ENCODE data around the gene SLC24A4.
"Not testable (repeated sequence)": the region's sequence is repeated elsewhere in the genome, so short reads cannot be mapped to it uniquely, and the experiment has no call there.

SLC24A4 gene

GRCh38 chr14:92369097-92369496 lies 46.1 kb downstream of the SLC24A4 start:
- no peak for DNase-seq (ENCODE audit: low read depth in 2 of 2)

DNA sequence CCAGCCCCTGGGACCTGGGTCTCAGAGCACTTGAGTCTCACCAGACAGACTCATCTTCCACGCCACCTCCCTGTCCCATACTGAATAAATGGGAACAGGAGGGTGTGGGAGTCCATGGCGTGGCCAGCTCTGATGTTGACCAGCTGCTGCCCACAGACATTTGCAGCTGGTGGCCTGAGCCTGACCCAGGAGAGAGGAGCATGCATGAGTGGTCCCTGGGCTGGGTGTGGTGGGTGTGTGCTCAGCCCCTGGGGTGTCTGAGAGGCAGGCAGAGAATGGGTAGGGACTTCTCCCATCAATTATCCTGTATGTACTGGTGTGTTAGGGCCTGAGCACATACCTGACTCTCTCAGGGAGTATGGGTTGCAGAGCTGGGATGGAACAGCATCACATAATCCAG lies 49.3 kb downstream of the SLC24A4 start:
- no peak for DNase-seq (ENCODE audit: low read depth in 2 of 2)

DNA sequence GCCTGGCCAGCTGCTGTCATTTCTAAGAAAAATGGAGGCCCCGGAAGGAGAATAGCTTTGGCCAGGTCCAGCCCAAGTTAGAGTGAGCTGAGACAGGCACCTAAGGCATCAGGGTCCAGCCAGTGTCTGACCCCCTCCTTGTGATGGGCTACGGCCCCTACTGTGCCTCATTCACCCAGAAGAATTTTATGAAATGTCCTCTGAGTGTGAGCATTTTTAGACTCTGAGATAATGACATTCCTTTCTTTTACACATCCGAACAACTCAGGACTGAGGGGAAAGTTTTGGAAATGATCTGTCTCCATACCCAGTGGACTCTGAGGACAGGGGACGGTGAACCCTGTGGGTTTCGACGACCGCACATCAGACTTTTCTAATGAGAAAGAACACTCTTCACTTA lies 50.4 kb downstream of the SLC24A4 start:
- DNase-seq (ENCODE audit: low read depth in 2 of 2): no peak

DNA sequence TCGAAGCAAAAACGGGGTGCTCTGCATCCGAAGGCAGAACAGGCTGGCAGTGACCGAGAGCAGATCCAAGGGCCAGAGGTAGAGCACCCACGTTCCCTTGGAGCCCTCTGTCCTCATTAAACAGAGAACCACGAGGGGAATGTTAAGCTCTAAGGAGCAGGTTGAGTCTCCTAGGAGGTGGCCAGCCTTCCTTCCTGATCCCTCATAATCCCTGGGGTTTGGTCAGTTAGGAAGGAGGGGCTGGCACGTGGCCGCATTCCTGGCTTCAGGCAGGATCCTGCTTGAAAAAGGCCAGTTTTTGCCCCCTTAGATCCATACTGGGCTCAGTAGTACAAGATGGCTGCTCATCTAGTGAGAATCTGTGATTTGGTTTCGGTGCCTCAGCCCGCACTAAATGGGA lies 57.2 kb downstream of the SLC24A4 start:
- no peak for DNase-seq (ENCODE audit: low read depth in 2 of 2)

DNA sequence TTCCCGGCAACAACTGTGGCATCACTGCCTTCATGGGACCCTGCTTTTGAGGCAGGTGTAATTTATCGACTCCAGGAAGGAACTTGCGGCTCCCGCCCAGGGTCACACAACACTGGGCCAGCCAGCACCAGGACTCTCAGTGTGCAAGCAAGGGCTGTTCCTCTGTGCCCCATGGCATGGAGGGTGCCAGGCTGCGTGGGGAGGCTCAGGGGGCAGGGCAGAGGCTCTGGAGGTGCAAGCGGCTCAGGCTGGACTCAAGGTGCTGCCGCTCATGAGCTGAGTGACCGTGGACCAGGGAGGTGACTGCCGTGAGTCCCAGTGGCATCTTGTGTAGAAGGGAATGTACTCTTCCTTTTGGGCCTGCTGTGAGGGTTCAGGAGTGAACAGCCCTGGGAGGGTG lies 57.6 kb downstream of the SLC24A4 start:
- no peak for DNase-seq (ENCODE audit: low read depth in 2 of 2)

GRCh38 chr14:92382677-92383076 lies 59.7 kb downstream of the SLC24A4 start:
- DNase-seq (ENCODE audit: low read depth in 2 of 2): no peak

DNA sequence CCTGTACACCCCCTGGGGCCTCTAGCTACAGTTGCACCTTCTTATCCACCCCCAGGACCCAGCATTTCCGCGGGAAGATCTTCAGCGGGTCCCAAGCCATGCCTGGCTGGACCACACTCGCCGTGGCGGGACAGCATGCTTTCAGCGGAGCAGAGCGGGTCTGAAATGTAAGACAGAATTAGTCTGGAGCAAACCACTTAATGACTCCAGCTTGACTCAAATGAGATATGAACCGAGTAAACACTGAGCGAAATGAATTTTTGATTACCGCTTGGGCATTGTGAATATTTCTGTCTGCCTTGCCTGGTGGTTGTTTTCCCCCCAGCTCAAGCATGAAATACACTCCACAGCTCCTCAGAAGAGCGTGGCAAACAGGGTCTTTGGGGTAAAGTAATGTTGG lies 60.8 kb downstream of the SLC24A4 start:
- no peak for DNase-seq (ENCODE audit: low read depth in 2 of 2)

- no peak for DNase-seq (ENCODE audit: low read depth in 2 of 2)
Measured at GRCh38 chr14:92384461-92385133, 61.6 kb downstream of the SLC24A4 start.

- no peak for DNase-seq (ENCODE audit: low read depth in 2 of 2)
Measured at GRCh38 chr14:92385561-92385960, 62.6 kb downstream of the SLC24A4 start.

GRCh38 chr14:92386165-92386564 lies 63.2 kb downstream of the SLC24A4 start:
- no peak for DNase-seq (ENCODE audit: low read depth in 2 of 2)

DNA sequence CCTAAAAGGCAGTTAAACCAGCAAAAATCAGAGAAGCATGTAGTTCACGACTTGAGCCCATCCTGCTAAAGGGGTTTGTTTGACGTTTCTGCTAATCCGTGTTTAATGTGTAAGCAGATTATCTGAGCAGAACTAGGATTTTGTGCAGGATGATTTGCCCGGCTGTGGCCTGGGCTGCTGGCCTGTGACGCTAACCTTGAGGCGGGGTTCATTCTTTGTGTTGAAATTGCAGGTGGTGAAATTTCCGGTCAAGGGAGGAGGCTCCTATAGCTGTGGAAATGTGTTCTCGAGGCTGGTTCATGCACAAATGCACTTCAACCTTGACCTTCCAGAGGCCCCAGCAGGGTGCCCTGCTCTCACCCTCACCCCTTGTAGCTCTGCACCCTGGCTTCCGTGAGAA lies 63.7 kb downstream of the SLC24A4 start:
- no peak for DNase-seq (ENCODE audit: low read depth in 2 of 2)

DNA sequence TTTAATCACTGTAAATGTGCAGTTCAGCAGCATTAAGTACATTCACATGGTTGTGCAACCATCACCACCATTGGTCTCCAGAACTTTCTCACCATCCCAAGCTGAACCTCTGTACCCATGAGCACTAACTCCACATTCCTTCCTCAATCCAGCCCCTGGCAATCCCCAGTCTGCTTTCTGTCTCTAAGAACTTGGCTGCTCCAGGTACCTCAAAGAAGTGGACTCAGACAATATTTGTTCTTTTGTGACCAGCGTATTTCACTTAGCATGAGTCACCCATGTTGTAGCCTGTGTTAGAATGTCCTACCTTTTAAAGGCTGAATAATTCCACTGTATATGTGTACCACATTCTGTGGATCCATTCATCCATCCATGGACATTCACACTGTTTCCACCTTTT lies 64.6 kb downstream of the SLC24A4 start:
- no peak for DNase-seq (ENCODE audit: low read depth in 2 of 2)

DNA sequence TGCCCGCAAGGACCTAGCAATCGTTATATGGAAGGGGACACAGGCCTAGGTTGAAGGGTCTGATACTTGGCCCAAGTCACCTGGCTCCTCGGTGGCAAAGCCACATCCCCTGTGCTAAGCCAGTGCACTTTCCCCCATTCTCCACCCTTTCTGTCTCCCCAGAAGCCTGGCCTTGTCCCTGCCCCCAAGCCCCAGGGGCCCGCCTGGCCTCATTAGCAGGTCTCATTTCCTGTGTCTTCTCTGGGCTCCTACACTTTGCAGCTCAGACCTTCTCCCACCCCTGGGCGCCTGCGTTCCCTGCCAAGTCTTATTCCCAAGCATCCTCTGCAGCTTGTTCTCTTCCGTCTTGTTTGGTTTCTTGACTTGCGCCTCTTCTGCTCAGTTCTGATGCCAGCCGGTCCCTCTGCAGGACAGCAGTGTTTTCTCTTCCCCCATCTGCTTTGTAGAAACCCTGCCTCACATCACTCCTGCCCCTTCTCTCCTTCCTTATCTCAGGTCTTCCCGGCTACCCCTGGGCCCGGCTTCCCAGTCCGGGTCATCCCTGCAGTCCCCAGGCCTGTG lies 66.7 kb downstream of the SLC24A4 start:
- no peak for DNase-seq (ENCODE audit: low read depth in 2 of 2)

- no peak for DNase-seq (ENCODE audit: low read depth in 2 of 2)
Measured at GRCh38 chr14:92391726-92392125, 68.8 kb downstream of the SLC24A4 start.

DNA sequence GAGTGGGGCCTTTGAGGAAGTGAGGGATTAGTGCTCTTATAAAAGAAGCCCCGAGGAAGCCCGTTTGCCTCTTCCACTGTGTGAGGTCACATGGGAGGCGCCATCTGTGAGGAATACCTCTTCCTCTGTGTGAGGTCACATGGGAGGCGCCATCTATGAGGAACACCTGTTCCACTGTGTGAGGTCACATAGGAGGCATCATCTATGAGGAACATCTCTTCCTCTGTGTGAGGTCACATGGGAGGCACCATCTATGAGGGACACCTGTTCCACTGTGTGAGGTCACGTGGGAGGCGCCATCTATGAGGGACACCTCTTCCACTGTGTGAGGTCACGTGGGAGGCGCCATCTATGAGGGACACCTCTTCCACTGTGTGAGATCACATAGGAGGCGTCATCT lies 69.7 kb downstream of the SLC24A4 start:
- DNase-seq (ENCODE audit: low read depth in 2 of 2): no peak

- no peak for DNase-seq (ENCODE audit: low read depth in 2 of 2)
Measured at GRCh38 chr14:92397150-92397952, 74.4 kb downstream of the SLC24A4 start.

- no peak for DNase-seq (ENCODE audit: low read depth in 2 of 2)
Measured at GRCh38 chr14:92397953-92398564, 75.1 kb downstream of the SLC24A4 start.

GRCh38 chr14:92398888-92399636 lies 76.1 kb downstream of the SLC24A4 start:
- no peak for DNase-seq (ENCODE audit: low read depth in 2 of 2)

- DNase-seq (ENCODE audit: low read depth in 2 of 2): no peak
Measured at GRCh38 chr14:92400579-92401444, 77.8 kb downstream of the SLC24A4 start.

DNA sequence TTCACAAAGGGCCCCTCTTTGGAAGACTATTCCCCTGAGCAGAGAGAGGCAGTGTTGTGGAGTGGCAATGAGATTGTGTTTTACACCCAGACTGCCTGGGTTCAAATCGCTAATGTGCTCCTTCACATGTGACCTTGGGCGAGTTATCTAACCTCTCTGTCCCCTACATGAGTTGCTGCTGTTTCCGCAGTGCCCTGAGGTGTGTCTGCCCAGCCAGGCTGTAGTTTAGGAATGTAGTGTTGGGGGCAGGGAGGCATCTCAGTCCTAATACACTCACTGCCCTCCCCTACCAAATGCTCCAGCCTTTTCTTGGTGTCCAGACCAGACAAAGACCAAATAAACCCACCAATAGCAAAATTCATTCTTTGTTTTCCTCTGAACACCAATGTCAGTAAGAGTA lies 78.6 kb downstream of the SLC24A4 start:
- DNase-seq (ENCODE audit: low read depth in 2 of 2): no peak

DNA sequence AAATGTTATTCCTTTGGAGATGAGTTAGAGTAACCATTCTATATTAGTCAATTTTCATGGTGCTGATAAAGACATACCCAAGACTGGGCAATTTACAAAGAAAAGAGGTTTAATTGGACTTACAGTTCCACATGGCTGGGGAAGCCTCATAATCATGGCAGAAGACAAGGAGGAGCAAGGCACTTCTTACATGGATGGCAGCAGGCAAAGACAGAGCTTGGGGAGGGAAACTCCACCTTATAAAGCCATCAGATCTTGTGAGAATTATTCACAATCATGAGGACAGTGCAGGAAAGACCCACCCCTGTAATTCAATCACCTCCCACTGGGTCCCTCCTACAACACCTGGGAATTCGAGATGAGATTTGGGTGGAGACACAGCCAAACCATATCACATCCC lies 79.5 kb downstream of the SLC24A4 start:
- not testable (repeated sequence) for DNase-seq (ENCODE audit: low read depth in 2 of 2)

All from stimulated activated CD8-positive, alpha-beta memory T cell treated with anti-CD3 and anti-CD28 coated beads, Interleukin-7, amount 100 ng/mL, for 1 hour (primary cell).